ENCODE data around the gene COL6A2.
"Not testable (repeated sequence)": the region's sequence is repeated elsewhere in the genome, so short reads cannot be mapped to it uniquely, and the experiment has no call there.

Gene COL6A2

GRCh38 chr21:46097336-46098293, at the start of gene COL6A2:
Gene COL6A2, plus strand, starts transcription at chr21:46098112.
- peak; percentile 95 for DNase-seq (ENCODE audit: low spot score)

- DNase-seq (ENCODE audit: low spot score): peak; percentile 93
These were observed 48.7 kb upstream of the COL6A2 start for GRCh38 chr21:46048926-46049889.

- DNase-seq (ENCODE audit: low spot score): no peak
These were observed 47.8 kb upstream of the COL6A2 start for GRCh38 chr21:46049890-46050667.

GRCh38 chr21:46050668-46051378, 47.1 kb upstream of the COL6A2 start:
- DNase-seq (ENCODE audit: low spot score): no peak

- no peak for DNase-seq (ENCODE audit: low spot score)
These were observed 46.5 kb upstream of the COL6A2 start for GRCh38 chr21:46051379-46051770.

GRCh38 chr21:46051821-46052675, 45.9 kb upstream of the COL6A2 start:
- no peak for DNase-seq (ENCODE audit: low spot score)

- peak; percentile 58 for DNase-seq (ENCODE audit: low spot score)
These were observed 44.9 kb upstream of the COL6A2 start for GRCh38 chr21:46052703-46053651.

GRCh38 chr21:46054031-46054430, 43.9 kb upstream of the COL6A2 start:
- DNase-seq (ENCODE audit: low spot score): no peak

- DNase-seq (ENCODE audit: low spot score): peak; percentile 63
These were observed 43.4 kb upstream of the COL6A2 start for GRCh38 chr21:46054451-46054881.

GRCh38 chr21:46055863-46056281, 42.0 kb upstream of the COL6A2 start:
- DNase-seq (ENCODE audit: low spot score): peak; percentile 25

- peak; percentile 86 for DNase-seq (ENCODE audit: low spot score)
These were observed 41.4 kb upstream of the COL6A2 start for GRCh38 chr21:46056450-46056903.

GRCh38 chr21:46057111-46057709, 40.7 kb upstream of the COL6A2 start:
- DNase-seq (ENCODE audit: low spot score): no peak

GRCh38 chr21:46057710-46058241, 40.1 kb upstream of the COL6A2 start:
- no peak for DNase-seq (ENCODE audit: low spot score)

- DNase-seq (ENCODE audit: low spot score): no peak
These were observed 39.3 kb upstream of the COL6A2 start for GRCh38 chr21:46058431-46059145.

- DNase-seq (ENCODE audit: low spot score): no peak
These were observed 38.7 kb upstream of the COL6A2 start for GRCh38 chr21:46059195-46059594.

- DNase-seq (ENCODE audit: low spot score): not testable (repeated sequence)
These were observed 38.0 kb upstream of the COL6A2 start for GRCh38 chr21:46059711-46060455.

Data from GM03348 (cell line).